Muscle of arm (tissue), 12 donors: Measurements from ENCODE around the gene VSTM2B. TPM values are rescaled to one million over a fixed set of nuclear protein-coding genes. Genes with fewer than 3 reads are reported as not detected.

Source experiments
- DNase-seq: peaks from one replicate; pipeline ENCODE4 v3.0.0-alpha.2; 2013
- polyA plus RNA-seq, 12 donors: library from polyadenylated mRNA; unstranded; fragments of 120-200 nt; gene quantifications; one replicate each; pipeline ENCODE4 v1.2.1, GENCODE V29; 2013; ENCODE audit not compliant: insufficient read length in 12 of 12

The VSTM2B gene
- polyA plus RNA-seq, 12 donors, result 0.13 to 0.40 (median 0.16) TPM; not detected in 3

DNA sequence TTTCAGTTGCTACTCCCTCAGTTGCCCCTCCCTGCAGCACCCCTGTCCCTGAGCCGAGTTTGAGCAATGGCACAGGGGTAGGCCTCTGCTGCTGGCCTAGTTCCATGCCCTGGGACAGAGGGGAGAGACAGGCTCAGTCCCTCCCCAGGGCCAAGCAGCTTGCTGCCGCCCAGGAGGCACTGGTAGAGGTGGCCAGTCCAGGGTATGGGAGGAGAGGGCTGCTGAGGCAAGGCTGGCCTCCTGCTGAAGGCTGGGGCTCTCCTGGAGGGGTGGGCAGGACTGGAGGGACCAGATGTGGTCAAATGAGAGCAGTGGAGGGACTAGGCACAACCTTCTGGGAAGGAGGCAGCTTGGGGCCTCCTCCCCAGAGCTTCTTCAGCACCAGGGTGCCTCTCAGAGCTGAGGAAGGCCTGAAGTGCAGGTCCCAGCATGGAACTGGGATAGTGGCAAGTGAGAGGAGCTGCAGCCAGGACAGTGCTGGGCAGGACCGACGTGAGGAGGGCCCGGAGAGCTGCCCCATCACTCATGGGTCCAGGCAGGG, 29.8 kb upstream of the VSTM2B start:
- DNase-seq, result no peak

DNA sequence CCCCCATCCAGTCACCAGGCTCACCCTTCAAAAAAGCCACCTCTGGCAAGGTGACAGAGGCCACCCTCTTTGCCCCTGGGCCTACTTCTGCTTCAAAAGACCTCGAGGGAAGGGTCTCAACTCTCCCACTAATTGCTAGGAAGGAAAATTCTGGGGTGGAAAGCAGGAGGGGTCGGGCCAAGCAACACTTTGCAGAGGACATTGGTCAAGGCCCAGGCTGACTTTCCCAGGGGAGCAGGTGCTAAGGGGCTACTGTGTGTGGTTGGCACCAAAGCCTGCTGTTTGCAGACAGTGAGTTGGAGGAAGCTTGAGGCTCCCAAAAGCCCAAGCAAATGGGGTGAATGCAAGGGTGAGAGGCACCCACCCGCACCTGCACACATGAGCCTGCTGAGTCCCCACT, 28.6 kb upstream of the VSTM2B start:
- DNase-seq, result no peak

DNA sequence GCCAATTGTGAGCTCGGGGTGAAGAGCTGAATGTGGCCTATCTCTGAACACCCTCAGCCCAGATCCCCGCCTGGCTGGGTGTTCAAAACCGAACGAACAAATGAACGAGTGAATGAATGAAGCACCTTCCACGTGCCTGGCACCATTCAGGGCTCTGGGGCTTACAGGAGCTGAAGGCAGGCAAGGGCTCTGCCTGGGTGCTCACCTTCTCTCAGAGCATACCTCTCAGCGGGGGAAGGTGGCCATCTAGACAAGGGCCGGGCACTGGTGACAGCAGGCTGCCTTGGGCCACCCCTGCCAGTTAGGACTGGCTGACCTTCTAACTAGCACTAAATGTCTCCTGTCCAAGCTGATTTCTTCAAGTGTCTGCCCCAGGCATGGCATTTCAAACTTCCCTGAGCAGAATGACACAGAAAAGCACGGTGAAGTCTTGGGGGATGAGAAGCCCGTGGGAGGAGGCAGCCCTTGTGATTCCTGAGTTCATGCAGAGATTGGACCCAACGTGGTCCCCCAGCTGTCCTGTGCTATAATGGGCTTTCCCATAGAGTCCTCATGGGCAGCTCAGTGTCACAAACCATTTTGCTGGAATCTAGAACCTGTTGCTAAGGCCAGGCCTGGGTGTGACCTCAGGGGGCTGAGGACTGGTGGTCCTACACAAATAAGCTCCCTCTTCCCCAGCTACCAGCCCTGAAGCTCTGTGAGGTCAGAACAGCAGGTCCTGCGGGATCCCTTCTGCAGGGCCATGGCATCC, 27.9 kb upstream of the VSTM2B start:
- no peak for DNase-seq

DNA sequence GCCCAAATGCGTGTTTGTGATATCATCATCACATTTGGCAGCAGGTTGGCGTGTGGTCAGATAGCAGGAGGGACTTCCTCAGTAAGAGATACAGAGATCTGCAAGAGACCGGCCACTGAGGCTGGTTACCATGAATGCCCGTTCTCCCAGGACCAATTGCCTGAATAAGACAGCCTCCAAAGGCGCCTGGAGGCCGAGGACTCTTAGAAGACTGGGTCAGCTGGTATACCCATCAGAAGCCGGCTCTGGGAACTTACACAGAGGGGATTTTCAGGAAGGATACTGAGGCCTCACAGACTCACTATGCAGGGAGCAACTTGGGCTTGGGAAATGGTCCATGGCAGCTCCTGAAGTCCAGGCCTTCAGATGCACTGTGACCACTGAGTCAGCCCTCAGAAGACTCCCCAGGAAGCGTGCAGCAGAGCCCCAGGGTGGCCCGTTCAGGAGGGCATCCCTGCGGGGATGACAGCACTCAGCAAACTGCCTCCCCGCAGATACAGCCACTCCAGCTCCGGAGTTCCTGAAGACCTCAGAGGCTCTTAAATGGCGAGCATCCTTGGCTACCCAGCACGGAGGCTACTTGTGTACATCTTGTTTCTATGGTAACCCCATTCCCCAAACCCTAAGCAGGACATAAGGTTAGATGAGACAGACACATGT, 26.4 kb upstream of the VSTM2B start:
- DNase-seq, result no peak

DNA sequence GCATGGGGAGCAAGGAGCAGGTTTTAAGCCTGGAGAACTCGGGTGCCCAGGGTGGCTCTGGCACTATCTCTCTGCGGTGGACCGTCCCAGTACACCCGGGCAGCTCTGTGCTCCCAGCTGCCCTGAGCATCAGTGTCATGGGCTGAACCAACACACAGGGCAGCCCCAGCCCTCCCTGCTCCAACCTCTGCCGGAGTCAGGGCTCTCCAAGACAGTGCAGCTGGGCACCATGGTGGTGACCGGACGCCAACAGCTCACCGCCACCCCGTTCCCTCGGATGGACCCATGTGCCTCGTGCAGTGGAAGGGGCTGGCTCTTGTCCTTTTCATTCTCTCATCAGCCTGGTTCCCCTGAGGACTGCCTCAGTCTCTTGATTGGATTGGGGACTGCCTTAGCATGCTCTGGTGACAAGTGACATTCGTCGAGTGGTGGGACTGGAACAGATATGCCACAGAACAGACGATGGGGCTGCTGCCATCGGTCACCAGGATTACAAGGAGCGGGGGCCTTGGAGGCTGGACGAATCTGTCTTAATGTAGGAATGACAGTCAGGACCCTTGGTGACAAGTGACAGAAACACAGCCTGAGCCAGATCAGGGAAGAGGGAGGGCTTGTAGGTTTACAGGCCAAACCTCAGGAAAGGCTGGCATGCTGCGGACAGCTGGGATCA, 25.7 kb upstream of the VSTM2B start:
- DNase-seq, result no peak

DNA sequence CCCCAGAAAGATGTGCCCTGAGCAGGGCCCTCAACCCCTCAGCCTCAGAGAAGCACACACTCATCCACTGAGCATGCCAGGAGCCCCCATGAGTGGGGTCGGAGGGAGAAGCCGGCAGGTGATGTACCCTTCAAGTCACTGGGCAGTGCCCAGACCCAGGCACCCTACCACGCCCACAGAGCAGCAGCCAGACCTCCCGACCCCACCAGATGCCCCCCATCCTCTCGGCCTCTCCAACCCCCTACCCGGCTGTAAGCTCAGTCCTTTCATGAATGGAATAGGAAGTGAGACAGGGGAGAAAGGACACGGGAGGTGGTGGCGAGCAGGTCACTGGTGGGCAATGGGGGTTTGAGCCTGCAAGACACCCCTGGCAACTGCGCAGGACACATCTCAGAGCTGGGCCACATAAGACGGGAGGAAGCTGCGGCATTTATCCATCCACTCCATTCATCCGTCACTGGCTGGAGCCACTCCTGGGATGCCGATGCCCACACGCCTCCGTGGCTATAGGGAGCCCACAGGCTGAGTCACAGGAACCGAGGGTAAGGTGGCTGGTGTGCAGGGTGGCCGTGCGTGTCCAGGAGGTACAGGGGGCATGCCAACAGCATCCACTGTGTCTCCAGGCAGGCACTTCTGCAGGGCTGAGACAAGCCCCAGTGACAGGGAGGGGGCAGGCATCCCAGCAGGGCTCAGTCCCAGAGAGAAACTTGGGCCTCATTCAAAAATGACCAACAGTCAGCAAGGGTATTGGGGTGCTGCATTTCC, 23.8 kb upstream of the VSTM2B start:
- DNase-seq, result no peak

DNA sequence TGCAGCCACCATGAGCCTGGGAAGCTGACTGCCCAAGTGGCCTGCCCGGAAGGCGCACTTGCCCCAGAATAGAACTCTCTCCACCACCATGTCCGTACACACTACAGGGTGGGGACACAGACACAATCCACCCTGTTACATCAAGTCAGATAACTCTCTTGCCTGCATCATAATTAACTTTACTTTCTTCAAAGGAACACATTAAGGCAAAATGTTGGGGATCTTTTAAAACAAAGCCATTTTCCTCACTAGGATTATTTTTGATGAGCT, 23.3 kb upstream of the VSTM2B start:
- DNase-seq, result no peak

DNA sequence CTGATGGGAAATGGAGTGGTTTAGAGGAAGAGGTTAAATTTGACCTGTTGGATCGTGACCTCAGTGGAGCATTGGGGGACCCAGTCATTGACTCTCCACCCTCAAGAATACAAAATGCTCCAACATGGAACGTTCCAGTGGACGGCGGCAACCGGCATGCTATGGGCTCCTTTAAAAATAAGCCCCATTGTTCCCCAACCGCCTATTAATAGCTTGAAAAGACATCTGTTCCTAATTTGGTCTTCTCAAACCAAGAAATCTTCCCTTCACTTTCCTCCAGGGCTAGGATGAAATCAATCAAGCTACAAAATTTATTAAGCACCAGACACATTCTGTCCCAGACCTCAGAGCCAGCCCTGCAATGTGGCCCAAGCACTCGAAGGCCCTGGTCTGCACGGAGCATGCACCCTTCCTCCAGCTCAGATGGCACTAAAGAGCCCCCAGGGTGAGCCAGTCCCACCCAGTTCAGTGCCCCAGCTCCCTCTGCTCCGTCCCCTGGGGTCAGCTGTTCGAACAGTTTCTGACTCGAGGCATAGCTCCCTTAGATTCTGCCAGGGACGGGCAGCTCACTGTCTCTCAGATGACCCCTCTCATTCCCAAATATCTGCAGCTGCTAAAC, 22.5 kb upstream of the VSTM2B start:
- DNase-seq, result no peak

DNA sequence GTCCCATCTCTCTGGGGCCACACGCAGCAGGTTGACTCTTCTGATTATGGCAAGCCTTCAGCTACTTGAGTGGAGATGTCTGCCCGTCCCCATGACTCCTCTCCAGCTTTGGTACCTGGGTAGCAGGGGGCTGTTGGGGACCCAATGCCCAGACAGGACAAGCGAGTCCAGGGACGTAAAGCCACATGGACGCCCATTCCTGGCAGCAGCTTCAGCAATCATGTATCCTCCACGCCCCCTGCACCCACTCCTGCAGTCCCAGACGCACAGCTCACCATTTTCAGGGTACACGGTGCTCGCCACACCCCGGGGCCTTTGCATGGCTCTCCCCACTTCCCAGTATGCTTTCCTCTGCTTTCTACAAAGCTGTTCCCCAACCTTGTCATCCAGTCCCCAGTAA, 22.0 kb upstream of the VSTM2B start:
- DNase-seq, result no peak

DNA sequence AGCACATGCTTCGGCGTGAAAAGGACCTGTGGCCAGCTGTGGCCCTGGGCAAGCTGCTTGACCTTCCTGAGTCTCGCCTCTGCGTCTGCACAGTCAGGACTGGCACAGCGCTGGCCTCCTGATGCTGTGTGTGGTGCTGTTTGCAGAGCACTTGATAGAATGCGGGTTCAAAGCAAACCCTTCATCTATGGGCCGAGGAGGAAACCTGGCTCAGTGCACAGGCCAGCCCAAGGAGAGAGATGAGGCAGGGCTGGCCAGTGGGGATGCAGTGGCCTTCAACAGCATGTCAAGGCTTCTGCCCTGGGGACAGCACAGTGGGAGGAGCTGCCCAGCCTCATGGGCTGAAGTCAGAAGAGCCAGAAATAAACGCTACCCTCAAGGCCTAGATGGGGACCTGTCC, 21.3 kb upstream of the VSTM2B start:
- DNase-seq, result no peak

DNA sequence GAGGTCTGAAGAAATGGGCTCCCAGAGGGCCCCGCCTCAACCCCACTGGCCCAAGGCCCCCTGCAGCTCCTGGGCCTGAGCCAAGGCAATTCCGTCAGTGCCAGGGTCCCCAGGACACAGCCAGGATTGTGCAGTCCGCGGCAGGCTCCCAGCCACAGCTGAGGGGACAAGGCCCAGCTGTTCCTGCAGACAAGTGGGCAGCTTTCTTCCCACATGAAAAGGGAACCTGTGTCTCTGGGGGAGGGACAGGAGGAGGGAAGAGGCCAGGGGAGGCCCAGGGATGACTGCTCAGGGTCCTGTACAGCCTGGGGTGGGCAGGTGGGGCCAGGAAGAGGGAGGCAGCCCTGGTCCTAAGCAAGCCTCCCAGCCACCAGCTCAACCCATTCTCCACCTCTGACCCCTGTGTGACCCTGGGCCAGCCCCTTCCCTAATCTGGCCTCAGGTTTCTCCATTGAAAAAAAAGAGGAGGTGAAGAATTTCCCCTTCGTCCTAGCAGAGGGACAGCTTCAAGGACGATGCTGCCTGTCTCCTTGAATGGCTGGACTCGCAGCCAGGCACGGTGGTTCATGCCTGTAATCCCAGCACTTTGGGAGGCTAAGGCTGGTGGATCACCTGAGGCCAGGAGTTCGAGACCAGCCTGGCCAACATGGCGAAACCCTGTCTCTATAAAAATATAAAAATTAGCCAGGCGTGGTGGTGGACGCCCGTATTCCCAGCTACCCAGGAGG, 20.5 kb upstream of the VSTM2B start:
- no peak for DNase-seq

DNA sequence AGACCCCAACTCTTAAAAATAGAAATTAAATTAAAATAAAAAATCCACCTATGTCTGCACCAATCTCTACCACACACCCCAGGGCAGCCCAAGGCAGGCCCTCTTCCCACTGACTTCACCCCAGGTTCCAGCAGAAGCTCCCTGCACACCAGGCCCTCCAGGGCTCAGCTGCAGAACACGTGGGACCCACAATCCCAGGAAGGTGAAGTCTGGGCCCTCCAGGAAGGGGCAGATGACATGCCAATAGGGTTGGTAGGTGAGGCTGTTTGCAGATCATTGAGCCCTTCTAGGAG, 19.2 kb upstream of the VSTM2B start:
- no peak for DNase-seq

DNA sequence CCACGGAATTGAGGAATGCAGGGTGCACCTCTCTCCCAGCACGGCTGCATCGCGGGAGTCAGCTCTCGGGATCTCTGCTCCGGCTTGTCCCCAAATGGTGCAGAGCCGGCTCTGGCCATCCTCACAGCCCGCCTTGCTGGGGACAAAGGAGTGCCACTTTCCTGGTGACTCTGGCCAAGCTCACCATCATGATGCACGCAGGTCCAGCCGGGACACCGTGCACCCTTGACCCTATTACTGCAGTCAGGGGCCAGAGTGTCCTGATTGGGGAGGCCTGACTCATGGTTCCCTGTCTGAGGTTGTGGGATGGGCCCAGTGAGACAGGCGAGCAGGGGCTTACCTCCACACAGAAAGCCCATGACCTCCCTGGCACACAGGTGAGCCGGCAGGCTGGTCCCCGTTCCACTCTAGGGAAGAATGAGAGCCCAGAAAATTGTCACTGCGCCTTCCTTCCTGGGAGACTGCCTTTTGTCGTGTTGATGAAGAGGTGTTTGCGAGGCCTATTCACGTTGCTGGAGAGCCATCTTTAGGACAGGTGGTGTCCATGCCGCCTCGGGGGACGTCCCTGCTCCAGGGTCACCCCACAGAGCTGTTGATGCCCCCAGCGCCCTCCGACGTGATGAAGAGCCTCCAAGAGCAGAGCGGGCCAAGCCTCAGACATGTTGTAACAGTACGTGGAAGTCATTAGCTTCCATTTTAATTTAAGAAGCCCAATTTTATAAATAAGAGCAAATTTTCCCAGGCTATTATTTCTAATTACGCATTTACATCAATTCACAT, 18.5 kb upstream of the VSTM2B start:
- DNase-seq, result no peak

DNA sequence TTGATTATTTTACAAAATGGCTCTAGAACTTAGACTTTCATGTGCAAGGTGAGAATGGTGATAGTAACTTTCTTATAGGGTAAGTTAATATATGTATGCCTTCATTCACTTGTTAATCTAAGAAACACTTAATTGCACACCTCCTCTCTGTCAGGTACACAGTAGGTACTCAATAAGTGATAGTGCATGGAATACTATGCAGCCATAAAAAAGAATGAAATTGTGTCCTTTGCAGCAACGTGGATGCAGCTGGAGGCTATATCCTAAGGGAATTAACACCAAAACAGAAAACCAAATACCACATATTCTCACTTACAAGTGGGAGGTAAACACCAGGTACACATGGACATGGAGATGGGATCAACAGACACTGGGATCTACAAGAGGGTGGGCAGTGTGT, 17.6 kb upstream of the VSTM2B start:
- DNase-seq, result no peak

DNA sequence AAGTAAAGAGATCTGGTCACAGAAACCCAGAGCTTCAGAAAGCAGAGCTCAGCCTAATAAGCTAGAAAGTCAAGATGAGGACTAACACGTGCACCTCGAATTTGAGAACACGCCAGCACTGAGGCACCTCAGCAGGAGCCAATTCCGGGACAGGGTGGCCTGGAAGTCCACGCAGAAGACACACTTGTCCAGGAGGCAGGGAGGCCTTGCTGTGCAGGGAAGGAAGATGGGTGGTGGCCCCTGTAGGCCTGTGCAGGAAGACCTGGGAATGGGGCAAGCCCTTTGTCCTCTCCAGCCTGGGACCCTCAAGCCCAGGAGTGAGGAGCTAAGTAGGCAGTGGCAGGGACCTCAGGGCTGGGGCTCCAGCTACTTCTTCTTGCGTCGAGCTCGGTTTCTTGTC, 16.3 kb upstream of the VSTM2B start:
- DNase-seq, result no peak

DNA sequence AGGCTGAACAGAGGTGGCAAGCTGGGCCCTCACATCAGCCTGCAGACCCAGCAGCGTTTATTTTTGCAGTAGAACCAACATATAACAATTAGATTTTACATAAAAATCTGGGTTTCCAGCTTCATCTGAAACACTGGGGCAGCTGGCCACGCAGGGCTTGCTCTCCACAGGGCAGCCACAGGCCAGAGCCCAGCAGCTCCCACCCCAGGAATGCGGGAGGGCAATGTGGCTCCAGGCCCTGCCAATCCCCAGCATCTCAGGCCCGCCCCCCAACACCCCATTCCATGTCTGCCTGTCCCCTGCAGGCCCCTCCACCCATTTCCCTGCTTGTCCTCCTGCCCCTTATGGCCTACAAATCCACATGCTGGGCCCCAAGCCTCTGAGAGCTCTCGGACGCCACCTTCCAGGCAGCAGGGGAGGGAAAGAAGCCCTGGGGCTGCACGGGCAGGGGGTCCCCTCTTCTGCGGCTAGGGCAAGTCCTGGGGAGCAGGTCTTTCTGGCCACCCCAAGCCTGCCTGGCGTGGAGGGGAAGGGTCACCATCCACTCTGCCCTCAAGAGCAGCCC, 15.0 kb upstream of the VSTM2B start:
- DNase-seq, result no peak

DNA sequence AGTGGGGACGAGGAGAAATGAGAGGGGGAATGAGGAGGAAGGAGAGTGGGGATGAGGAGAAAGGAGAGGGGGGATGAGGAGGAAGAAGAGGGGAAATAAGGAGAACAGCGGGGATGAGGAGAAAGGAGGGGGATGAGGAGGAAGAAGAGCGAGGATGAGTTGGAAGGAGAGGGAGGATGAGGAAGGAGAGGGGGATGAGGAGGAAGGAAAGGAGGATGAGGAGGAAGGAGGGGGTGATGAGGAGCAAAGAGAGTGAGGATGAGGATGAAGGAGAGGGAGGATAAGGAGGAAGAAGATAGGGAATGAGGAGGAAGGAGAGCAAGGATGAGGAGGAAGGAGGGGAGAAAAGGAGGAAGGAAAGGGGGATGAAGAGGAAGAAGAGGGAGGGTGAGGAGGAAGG, 14.0 kb upstream of the VSTM2B start:
- no peak for DNase-seq

DNA sequence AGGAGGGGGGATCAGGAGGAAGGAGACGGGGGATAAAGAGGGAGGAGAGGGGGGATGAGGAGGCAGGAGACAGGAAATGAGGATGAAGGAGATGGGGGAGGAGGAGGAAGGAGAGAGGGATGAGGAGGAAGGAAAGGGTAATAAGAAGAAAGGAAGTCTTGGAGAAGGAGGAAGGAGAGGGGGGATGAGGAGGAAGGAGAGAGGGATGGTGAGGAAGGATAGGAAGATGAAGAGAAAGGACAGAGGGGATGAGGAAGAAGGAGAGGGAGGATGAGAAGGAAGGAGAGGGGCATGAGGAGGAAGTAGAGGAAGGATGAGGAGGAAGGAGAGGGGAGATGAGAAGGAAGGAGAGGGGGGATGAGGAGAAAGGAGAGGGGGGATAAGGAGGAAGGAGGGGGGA, 13.0 kb upstream of the VSTM2B start:
- DNase-seq, result no peak

DNA sequence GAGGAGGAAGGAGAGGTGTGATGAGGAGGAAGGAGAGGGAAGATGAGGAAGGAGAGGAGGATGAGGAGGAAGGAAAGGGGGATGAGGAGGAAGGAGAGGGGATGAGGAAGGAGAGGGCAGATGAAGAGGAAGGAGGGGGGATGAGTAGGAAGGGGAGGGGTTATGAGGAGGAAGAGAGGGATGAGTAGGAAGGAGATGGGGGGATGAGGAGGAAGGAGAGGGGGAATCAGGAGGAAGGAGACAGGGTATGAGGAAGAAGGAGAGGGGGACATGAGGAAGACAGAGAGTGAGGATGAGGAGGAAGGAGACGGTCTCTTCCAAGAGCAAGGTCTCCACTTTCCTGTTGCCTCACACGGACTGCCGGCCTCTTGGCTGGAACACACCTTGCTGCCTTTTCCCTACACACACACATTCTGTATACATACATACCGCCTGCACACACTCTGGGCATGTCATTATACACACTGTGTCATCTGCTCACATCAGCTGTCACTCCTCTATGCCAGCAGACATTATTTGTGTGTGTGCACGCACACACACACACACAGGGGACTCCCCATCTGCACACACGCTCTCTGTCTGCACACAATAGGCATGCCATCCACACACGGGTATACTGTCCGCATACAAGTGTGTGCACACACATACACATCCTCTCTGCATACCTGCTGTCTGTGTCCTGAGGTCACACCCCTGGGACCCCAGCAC, 11.1 kb upstream of the VSTM2B start:
- DNase-seq, result no peak

DNA sequence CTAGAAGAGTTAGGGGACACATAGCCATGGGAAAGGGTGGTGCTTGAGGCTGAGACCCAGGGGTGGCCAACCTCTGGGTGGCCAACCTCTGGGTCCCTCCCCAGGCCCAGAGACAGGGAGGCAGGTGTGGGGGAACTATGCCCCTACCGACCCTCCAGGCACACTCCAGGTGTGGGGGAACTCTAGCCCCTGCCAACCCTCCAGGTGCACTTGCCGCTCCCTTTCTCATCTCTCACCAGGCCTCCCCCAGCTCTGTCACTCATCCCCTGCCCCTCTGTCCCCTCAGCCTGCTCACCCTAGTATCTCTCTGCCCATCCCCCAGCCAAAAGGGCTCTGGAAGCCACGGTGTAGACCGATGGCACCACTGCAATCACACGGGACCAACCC, 10.6 kb upstream of the VSTM2B start:
- DNase-seq, result no peak
